GM23338 (cell line): Measurements from ENCODE around the gene DCANP1.

Experiments used
- CREB1 ChIP-seq: fragments of 250-450 bp; sonication (Bioruptor Pico); IDR thresholded peaks from 2 replicates; pipeline ENCODE4 v1.5.0; 2020; ENCODE audit warnings: low read depth, mild to moderate bottlenecking, moderate library complexity
- CTCF ChIP-seq, 2 experiments: fragments of 200-600 bp in 1 of 2; sonication (generic) in 1 of 2; conservative IDR thresholded peaks; 2 replicates each; pipeline versions ENCODE4 v1.5.1 to v1.6.1; 2016 to 2017; ENCODE audit warnings: antibody characterized with exemption in 2 of 2, low read depth in 2 of 2, mild to moderate bottlenecking in 2 of 2, moderate library complexity in 1 of 2
- ETS1 ChIP-seq: IDR thresholded peaks from 2 replicates; pipeline ENCODE4 v1.6.1; 2016; ENCODE audit warnings: antibody characterized with exemption
- EZH2 ChIP-seq: fragments of 200-600 bp; sonication (generic); IDR thresholded peaks from one replicate; pipeline ENCODE4 v1.8.0; 2017; ENCODE audit warnings: antibody characterized with exemption, mild to moderate bottlenecking, low read depth; ENCODE audit not compliant: unreplicated experiment
- EZH2phosphoT487 ChIP-seq: fragments of 200-600 bp; sonication (generic); IDR thresholded peaks from one replicate; pipeline ENCODE4 v1.8.1; 2018; ENCODE audit warnings: antibody characterized with exemption; ENCODE audit not compliant: unreplicated experiment
- JUNB ChIP-seq: IDR thresholded peaks from one replicate; pipeline ENCODE4 v1.6.1; 2016; ENCODE audit warnings: antibody characterized with exemption; ENCODE audit not compliant: unreplicated experiment
- NANOG ChIP-seq: IDR thresholded peaks from 2 replicates; pipeline ENCODE4 v1.6.1; 2016; ENCODE audit warnings: antibody characterized with exemption, borderline replicate concordance
- POLR2AphosphoS5 ChIP-seq: IDR thresholded peaks from 2 replicates; pipeline ENCODE4 v1.6.1; 2016; ENCODE audit warnings: antibody characterized with exemption, low read depth
- REST ChIP-seq: IDR thresholded peaks from one replicate; pipeline ENCODE4 v1.6.1; 2018; ENCODE audit warnings: antibody characterized with exemption; ENCODE audit not compliant: unreplicated experiment
- STAT1 ChIP-seq: IDR thresholded peaks from one replicate; pipeline ENCODE4 v1.6.1; 2016; ENCODE audit warnings: antibody characterized with exemption; ENCODE audit not compliant: unreplicated experiment
- ZNF114 ChIP-seq: fragments of 250-450 bp; sonication (Bioruptor Pico); IDR thresholded peaks from 2 replicates; pipeline ENCODE4 v1.5.0; 2020; ENCODE audit warnings: mild to moderate bottlenecking, moderate library complexity
- ZNF331 ChIP-seq: fragments of 250-450 bp; sonication (Bioruptor Pico); IDR thresholded peaks from 2 replicates; pipeline ENCODE4 v1.5.0; 2020; ENCODE audit warnings: low read depth, mild to moderate bottlenecking, moderate library complexity
- ZNF462 ChIP-seq: fragments of 250-450 bp; sonication (Bioruptor Pico); IDR thresholded peaks from 2 replicates; pipeline ENCODE4 v1.5.0; 2020; ENCODE audit warnings: mild to moderate bottlenecking, moderate library complexity

GRCh38 chr5:135422419-135422818, 24.7 kb downstream of the DCANP1 start:
- TF ChIP-seq EZH2 (no peak), CTCF (conservative IDR thresholded peaks at IDR 0.05; ENCODE audit: low read depth in 2 of 2) (no peak), CREB1 (no peak), POLR2AphosphoS5 (no peak), ETS1 (no peak), EZH2phosphoT487 (no peak), REST (no peak), JUNB (no peak), NANOG (no peak), STAT1 (no peak), ZNF331 (CRISPR knock-in tag) (no peak), ZNF462 (CRISPR knock-in tag) (no peak), ZNF114 (CRISPR knock-in tag) (no peak)
